BJ (cell line): ENCODE data around the gene TFB1M. TPM values are rescaled to one million over a fixed set of nuclear protein-coding genes. Genes with fewer than 3 reads are reported as not detected.
"Not testable (repeated sequence)": the region's sequence is repeated elsewhere in the genome, so short reads cannot be mapped to it uniquely, and the experiment has no call there.

Source experiments
- CTCF ChIA-PET: fragments of 350-600 bp; formaldehyde crosslinking; extraction: SDS; loops from one replicate; lab custom pipeline; 2021; ENCODE audit warnings: antibody characterized with exemption, inconsistent platforms; lab: Yijun Ruan, JAX
- POLR2A ChIA-PET: fragments of 300-600 bp; sonication (Branson Sonifier 250); formaldehyde crosslinking; extraction: SDS; loops from one replicate; lab custom pipeline; 2021; ENCODE audit warnings: antibody characterized with exemption; lab: Charles Lee
- DNase-seq: peaks from one replicate; pipeline ENCODE4 v3.0.0-alpha.2; 2011; ENCODE audit warnings: low read depth
- H3K27me3 ChIP-seq: 2 replicates; pipeline ENCODE4 v1.6.0; 2011; ENCODE audit warnings: low read length; ENCODE audit not compliant: control insufficient read depth, insufficient read depth
- H3K36me3 ChIP-seq: 2 replicates; pipeline ENCODE4 v1.5.1; 2011; ENCODE audit warnings: low read length; ENCODE audit not compliant: control insufficient read depth, insufficient read depth
- H3K4me3 ChIP-seq: 2 replicates; pipeline ENCODE4 v1.5.1; 2011; ENCODE audit warnings: low read depth, mild to moderate bottlenecking, control low read depth, low read length
- polyA plus RNA-seq: library from polyadenylated mRNA; depleted of rRNA; stranded (reverse); fragments of >200 nt; gene quantifications from 2 replicates; pipeline ENCODE4 v1.2.3, GENCODE V29; 2011
- TF ChIP-seq, protein P1 (sequence below): IDR thresholded peaks from 2 replicates; pipeline ENCODE4 v1.5.1; 2011; ENCODE audit warnings: low read depth, mild to moderate bottlenecking, control low read depth, inconsistent platforms, low read length, moderate library complexity; ENCODE audit not compliant: insufficient read depth

Gene TFB1M
- polyA plus RNA-seq, 1 experiment, result 12.9 TPM

DNA sequence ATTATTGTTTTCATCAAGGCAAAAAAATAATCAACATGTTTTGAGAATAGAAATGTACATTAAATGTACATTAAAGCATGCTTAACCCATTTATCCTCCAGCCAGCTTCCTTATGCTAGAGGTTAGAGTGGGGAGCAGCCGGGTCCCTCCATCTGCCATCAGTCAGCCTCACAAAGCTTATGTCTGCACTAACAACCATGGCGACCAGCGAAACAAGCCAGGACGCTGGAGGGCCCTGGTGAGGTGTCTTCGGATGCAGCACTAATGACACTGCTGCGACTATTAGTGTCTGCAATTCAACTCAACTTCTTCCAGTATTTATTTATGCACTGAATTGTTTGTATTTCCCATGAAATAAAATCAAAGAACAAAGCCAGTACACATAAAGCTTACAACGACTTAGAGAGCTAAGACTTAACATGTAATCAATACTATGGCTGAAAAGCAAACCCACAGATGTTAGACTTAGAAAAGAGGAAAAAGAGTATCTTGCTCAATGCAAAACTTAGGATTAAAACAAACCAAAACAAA, 43.7 kb downstream of the TFB1M start:
- ChIA-PET CTCF (interaction anchor here (0.7 to 2.2 kb wide), 3 partner anchors 22 to 224 kb away, joined by 3 to 7 read pairs (median 3); no protein-coding TSS in a partner anchor), POLR2A (interaction anchor here (0.5 to 0.6 kb wide), 2 partner anchors 64 to 536 kb away, joined by 4 to 8 read pairs; no protein-coding TSS in a partner anchor)
- no peak for DNase-seq
- peaks cover 1% of the 10 kb centered on the region; the same call in 1 of the 2 replicates for H3K36me3 ChIP-seq
- no peak overlapping the region for H3K4me3 ChIP-seq
- TF ChIP-seq, protein P1, sequence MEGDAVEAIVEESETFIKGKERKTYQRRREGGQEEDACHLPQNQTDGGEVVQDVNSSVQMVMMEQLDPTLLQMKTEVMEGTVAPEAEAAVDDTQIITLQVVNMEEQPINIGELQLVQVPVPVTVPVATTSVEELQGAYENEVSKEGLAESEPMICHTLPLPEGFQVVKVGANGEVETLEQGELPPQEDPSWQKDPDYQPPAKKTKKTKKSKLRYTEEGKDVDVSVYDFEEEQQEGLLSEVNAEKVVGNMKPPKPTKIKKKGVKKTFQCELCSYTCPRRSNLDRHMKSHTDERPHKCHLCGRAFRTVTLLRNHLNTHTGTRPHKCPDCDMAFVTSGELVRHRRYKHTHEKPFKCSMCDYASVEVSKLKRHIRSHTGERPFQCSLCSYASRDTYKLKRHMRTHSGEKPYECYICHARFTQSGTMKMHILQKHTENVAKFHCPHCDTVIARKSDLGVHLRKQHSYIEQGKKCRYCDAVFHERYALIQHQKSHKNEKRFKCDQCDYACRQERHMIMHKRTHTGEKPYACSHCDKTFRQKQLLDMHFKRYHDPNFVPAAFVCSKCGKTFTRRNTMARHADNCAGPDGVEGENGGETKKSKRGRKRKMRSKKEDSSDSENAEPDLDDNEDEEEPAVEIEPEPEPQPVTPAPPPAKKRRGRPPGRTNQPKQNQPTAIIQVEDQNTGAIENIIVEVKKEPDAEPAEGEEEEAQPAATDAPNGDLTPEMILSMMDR, result no peak
- no peaks in the 10 kb centered on the region for H3K27me3 ChIP-seq

DNA sequence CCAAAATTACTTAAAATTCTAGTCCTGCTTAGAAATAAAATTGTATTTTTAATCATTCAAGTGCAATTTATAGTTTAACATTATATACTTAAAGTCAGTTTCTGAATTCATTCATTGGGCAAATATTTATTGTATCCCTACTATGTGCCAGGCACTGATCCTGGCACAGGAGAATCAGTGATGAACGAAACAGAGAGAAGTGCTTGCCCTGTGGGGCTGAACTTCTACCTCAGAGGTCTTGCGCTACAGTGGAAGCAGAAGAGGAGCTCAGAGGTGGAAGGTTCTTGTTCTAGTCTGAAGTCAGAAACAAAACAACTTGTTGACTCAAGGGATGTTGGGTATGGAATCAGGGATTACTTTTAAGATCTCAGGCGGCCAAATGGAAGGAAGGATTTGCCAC, 44.5 kb downstream of the TFB1M start:
- Histone ChIP-seq H3K36me3 (no peaks in the 10 kb centered on the region), H3K4me3 (no peak overlapping the region), H3K27me3 (no peaks in the 10 kb centered on the region)
- no peak for DNase-seq
- ChIA-PET POLR2A (no interaction called here), CTCF (interaction anchor here (0.7 to 2.2 kb wide), 3 partner anchors 21 to 225 kb away, joined by 3 to 7 read pairs (median 3); no protein-coding TSS in a partner anchor)
- TF ChIP-seq, protein P1, result no peak

DNA sequence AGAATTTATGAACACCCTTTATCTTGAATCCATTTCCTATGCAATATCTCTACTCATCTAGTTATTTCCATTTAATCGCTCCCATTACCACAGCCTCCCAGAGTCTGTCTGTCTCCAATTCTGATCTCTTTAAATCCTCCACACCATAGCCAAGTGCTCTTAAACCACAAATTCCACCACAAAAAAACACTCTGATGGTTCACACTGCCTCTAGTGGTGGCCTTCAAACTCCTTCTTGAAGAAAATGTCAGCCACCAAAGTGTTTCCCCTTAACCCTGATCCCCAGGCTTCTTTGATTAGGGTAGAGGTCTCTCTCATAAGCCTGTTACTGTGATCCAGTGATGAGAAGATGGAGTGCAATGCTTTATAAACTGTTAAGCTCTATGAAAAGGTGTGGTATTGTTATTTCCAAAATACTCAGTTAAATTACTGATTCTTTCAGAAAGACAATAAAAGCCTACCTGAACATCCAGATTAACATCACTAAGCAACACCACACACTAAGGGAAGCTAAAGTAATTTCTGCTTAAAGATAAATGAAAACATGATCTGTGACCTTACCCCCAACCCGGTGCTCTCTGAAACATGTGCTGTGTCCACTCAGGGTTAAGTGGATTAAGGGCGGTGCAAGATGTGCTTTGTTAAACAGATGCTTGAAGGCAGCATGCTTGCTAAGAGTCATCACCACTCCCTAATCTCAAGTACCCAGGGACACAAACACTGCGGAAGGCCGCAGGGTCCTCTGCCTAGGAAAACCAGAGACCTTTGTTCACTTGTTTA, 46.0 kb downstream of the TFB1M start:
- TF ChIP-seq, protein P1, result peak; percentile 60
- POLR2A ChIA-PET, result not testable (repeated sequence)
- CTCF ChIA-PET, result interaction anchor here (0.5 to 1.6 kb wide), 6 partner anchors 9 to 340 kb away, joined by 4 to 6 read pairs (median 4); no protein-coding TSS in a partner anchor

DNA sequence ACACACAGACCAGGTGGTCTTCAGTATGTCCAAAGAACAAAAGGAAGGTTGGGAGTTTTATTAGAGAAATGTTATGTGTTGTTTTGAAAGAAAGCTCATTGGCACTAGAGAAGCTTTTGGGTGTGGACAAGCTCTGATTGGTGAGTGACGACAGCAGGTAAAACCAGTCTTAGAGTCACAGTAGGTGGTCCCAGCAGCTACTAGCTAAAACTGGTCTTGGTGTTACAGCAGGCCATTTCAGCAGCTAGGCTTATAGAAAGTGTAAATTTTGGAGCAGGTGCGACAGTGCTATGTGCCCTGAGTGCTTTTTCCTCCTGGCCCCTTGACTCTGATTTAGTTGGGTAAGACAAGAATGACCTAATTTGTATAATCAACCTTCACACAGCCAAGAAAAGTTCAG, 46.9 kb downstream of the TFB1M start:
- ChIA-PET POLR2A (no interaction called here), CTCF (interaction anchor here (0.7 to 1.9 kb wide), 6 partner anchors 9 to 94 kb away, joined by 3 to 8 read pairs (median 4); no protein-coding TSS in a partner anchor)
- H3K4me3 ChIP-seq, result no peak overlapping the region
- no peaks in the 10 kb centered on the region for H3K36me3 ChIP-seq
- H3K27me3 ChIP-seq, result no peaks in the 10 kb centered on the region
- no peak for DNase-seq
- TF ChIP-seq, protein P1, result no peak

More for the DNA sequence above, 46.0 kb downstream of the TFB1M start:
- not testable (repeated sequence) for H3K36me3 ChIP-seq, H3K27me3 ChIP-seq, DNase-seq, H3K4me3 ChIP-seq
